Activated T-cell treated with anti-CD3 and anti-CD28 coated beads for 4 hours (primary cell): ENCODE measurements around the gene TOMM70.

ENCODE experiments used
- DNase-seq: peaks from one replicate; pipeline ENCODE4 v3.0.0-alpha.2; 2020

TOMM70 gene

DNA sequence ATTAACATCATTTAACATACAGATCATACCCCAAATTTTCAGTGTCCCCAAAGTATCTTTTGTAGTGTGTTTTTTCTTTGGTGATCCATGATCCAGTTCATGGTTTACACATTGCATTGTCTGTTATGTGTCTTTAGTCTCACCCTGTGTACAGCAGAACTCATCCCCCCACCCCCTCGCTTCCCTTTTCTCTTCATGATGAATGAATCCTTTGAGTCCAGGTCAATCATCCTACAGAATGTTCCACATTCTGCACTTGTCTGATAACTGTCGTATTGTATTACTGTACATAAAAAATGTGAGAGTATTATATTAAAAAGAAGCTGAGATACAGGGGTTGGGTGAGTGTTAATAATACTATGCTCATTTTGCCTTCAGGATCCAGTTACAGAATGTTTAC is 80.9 kb downstream of the TOMM70 start:
- no peak for DNase-seq

GRCh38 chr3:100317912-100318311 is 83.0 kb downstream of the TOMM70 start:
- no peak for DNase-seq

DNA sequence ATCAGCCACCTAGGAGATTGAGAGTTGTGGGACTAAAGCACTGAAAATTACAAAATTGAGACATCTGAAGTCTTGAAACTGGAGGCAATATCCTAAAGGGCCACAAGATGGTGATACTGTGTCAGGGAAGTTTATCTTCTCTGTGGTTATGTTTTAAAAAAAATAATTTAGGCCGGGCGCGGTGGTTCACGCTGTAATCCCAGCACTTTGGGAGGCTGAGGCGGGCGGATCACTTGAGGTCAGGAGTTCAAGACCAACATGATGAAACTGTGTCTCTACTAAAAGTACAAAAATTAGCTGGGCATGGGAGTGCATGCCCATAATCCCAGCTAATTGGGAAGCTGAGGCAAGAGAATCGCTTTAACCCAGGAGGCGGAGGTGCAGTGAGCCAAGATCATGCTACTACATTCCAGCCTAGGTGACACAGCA is 84.2 kb downstream of the TOMM70 start:
- DNase-seq = peak; percentile 13
